ENCODE measurements around the gene STRIP2.
"Not testable (repeated sequence)": the region's sequence is repeated elsewhere in the genome, so short reads cannot be mapped to it uniquely, and the experiment has no call there.

STRIP2 gene

GRCh38 chr7:129439963-129440625, 5.9 kb downstream of the STRIP2 start:
- peaks cover 21% of the 10 kb centered on the region for H3K36me3 ChIP-seq (ENCODE audit: insufficient read depth, low read depth, low read length)
- H3K27ac ChIP-seq (ENCODE audit: low read length): no peak overlapping the region
- no peak overlapping the region for H3K4me3 ChIP-seq (ENCODE audit: low read length)
- no peaks in the 10 kb centered on the region for H3K9me3 ChIP-seq (ENCODE audit: insufficient read depth, low read depth, low read length)
- no peak overlapping the region for H3K9ac ChIP-seq (ENCODE audit: low read depth, low read length)
- peaks cover 16% of the 10 kb centered on the region for H3K27me3 ChIP-seq (ENCODE audit: insufficient read depth, low read length)
- H3K4me1 ChIP-seq (ENCODE audit: insufficient read depth, low read length): 0 out of 2 replicates have a peak, but pooled peaks cover 2% of the 10 kb centered on the region

GRCh38 chr7:129443612-129444011, 9.4 kb downstream of the STRIP2 start:
- Histone ChIP-seq H3K9me3 (ENCODE audit: insufficient read depth, low read depth, low read length) (peaks cover 6% of the 10 kb centered on the region), H3K27ac (ENCODE audit: low read length) (no peak overlapping the region), H3K27me3 (ENCODE audit: insufficient read depth, low read length) (no peaks in the 10 kb centered on the region), H3K4me3 (ENCODE audit: low read length) (no peak overlapping the region), H3K4me1 (ENCODE audit: insufficient read depth, low read length) (no peaks in the 10 kb centered on the region), H3K9ac (ENCODE audit: low read depth, low read length) (no peak overlapping the region), H3K36me3 (ENCODE audit: insufficient read depth, low read depth, low read length) (peaks cover 34% of the 10 kb centered on the region)

- not testable (repeated sequence) for H3K4me1 ChIP-seq (ENCODE audit: insufficient read depth, low read length); H3K4me3 ChIP-seq (ENCODE audit: low read length); H3K9ac ChIP-seq (ENCODE audit: low read depth, low read length); H3K27me3 ChIP-seq (ENCODE audit: insufficient read depth, low read length); H3K27ac ChIP-seq (ENCODE audit: low read length)
- peaks cover 14% of the 10 kb centered on the region for H3K9me3 ChIP-seq (ENCODE audit: insufficient read depth, low read depth, low read length)
- H3K36me3 ChIP-seq (ENCODE audit: insufficient read depth, low read depth, low read length): peaks cover 37% of the 10 kb centered on the region
These were observed 10.5 kb downstream of the STRIP2 start for GRCh38 chr7:129444776-129445175.

- H3K27ac ChIP-seq (ENCODE audit: low read length); H3K4me3 ChIP-seq (ENCODE audit: low read length); H3K4me1 ChIP-seq (ENCODE audit: insufficient read depth, low read length); H3K27me3 ChIP-seq (ENCODE audit: insufficient read depth, low read length); H3K9ac ChIP-seq (ENCODE audit: low read depth, low read length): not testable (repeated sequence)
- Histone ChIP-seq H3K36me3 (ENCODE audit: insufficient read depth, low read depth, low read length) (peaks cover 29% of the 10 kb centered on the region), H3K9me3 (ENCODE audit: insufficient read depth, low read depth, low read length) (peaks cover 14% of the 10 kb centered on the region)
These were observed 12.7 kb downstream of the STRIP2 start for GRCh38 chr7:129446925-129447324.

- H3K9ac ChIP-seq (ENCODE audit: low read depth, low read length); H3K27ac ChIP-seq (ENCODE audit: low read length); H3K27me3 ChIP-seq (ENCODE audit: insufficient read depth, low read length); H3K4me3 ChIP-seq (ENCODE audit: low read length); H3K4me1 ChIP-seq (ENCODE audit: insufficient read depth, low read length): not testable (repeated sequence)
- H3K36me3 ChIP-seq (ENCODE audit: insufficient read depth, low read depth, low read length): peaks cover 29% of the 10 kb centered on the region
- H3K9me3 ChIP-seq (ENCODE audit: insufficient read depth, low read depth, low read length): peaks cover 14% of the 10 kb centered on the region
These were observed 13.2 kb downstream of the STRIP2 start for GRCh38 chr7:129447445-129447844.

- H3K4me1 ChIP-seq (ENCODE audit: insufficient read depth, low read length); H3K9ac ChIP-seq (ENCODE audit: low read depth, low read length); H3K4me3 ChIP-seq (ENCODE audit: low read length); H3K27ac ChIP-seq (ENCODE audit: low read length); H3K27me3 ChIP-seq (ENCODE audit: insufficient read depth, low read length): not testable (repeated sequence)
- H3K9me3 ChIP-seq (ENCODE audit: insufficient read depth, low read depth, low read length): peaks cover 14% of the 10 kb centered on the region
- H3K36me3 ChIP-seq (ENCODE audit: insufficient read depth, low read depth, low read length): peaks cover 36% of the 10 kb centered on the region
These were observed 14.4 kb downstream of the STRIP2 start for GRCh38 chr7:129448608-129449007.

- Histone ChIP-seq H3K27me3 (ENCODE audit: insufficient read depth, low read length) (no peaks in the 10 kb centered on the region), H3K27ac (ENCODE audit: low read length) (no peak overlapping the region), H3K9me3 (ENCODE audit: insufficient read depth, low read depth, low read length) (peaks cover 14% of the 10 kb centered on the region), H3K4me1 (ENCODE audit: insufficient read depth, low read length) (no peaks in the 10 kb centered on the region), H3K36me3 (ENCODE audit: insufficient read depth, low read depth, low read length) (peaks cover 43% of the 10 kb centered on the region), H3K9ac (ENCODE audit: low read depth, low read length) (no peak overlapping the region), H3K4me3 (ENCODE audit: low read length) (no peak overlapping the region)
These were observed 16.1 kb downstream of the STRIP2 start for GRCh38 chr7:129450295-129450694.

GRCh38 chr7:129452589-129453231, 18.5 kb downstream of the STRIP2 start:
- Histone ChIP-seq H3K4me1 (ENCODE audit: insufficient read depth, low read length) (no peaks in the 10 kb centered on the region), H3K4me3 (ENCODE audit: low read length) (no peak overlapping the region), H3K9me3 (ENCODE audit: insufficient read depth, low read depth, low read length) (peaks cover 14% of the 10 kb centered on the region), H3K27me3 (ENCODE audit: insufficient read depth, low read length) (no peaks in the 10 kb centered on the region), H3K36me3 (ENCODE audit: insufficient read depth, low read depth, low read length) (peaks cover 57% of the 10 kb centered on the region), H3K27ac (ENCODE audit: low read length) (no peak overlapping the region), H3K9ac (ENCODE audit: low read depth, low read length) (no peak overlapping the region)

- H3K9me3 ChIP-seq (ENCODE audit: insufficient read depth, low read depth, low read length): peaks cover 7% of the 10 kb centered on the region
- no peak overlapping the region for H3K27ac ChIP-seq (ENCODE audit: low read length)
- H3K36me3 ChIP-seq (ENCODE audit: insufficient read depth, low read depth, low read length): peaks cover 63% of the 10 kb centered on the region
- no peaks in the 10 kb centered on the region for H3K27me3 ChIP-seq (ENCODE audit: insufficient read depth, low read length)
- H3K4me1 ChIP-seq (ENCODE audit: insufficient read depth, low read length): no peaks in the 10 kb centered on the region
- no peak overlapping the region for H3K4me3 ChIP-seq (ENCODE audit: low read length)
- no peak overlapping the region for H3K9ac ChIP-seq (ENCODE audit: low read depth, low read length)
These were observed 19.4 kb downstream of the STRIP2 start for GRCh38 chr7:129453510-129454248.

GRCh38 chr7:129454249-129454551, 20.0 kb downstream of the STRIP2 start:
- H3K4me3 ChIP-seq (ENCODE audit: low read length): no peak overlapping the region
- peaks cover 65% of the 10 kb centered on the region for H3K36me3 ChIP-seq (ENCODE audit: insufficient read depth, low read depth, low read length)
- peaks cover 2% of the 10 kb centered on the region; the same call in 1 of the 2 replicates for H3K9me3 ChIP-seq (ENCODE audit: insufficient read depth, low read depth, low read length)
- no peak overlapping the region for H3K27ac ChIP-seq (ENCODE audit: low read length)
- no peaks in the 10 kb centered on the region for H3K4me1 ChIP-seq (ENCODE audit: insufficient read depth, low read length)
- H3K27me3 ChIP-seq (ENCODE audit: insufficient read depth, low read length): no peaks in the 10 kb centered on the region
- H3K9ac ChIP-seq (ENCODE audit: low read depth, low read length): no peak overlapping the region

- Histone ChIP-seq H3K9ac (ENCODE audit: low read depth, low read length) (no peak overlapping the region), H3K9me3 (ENCODE audit: insufficient read depth, low read depth, low read length) (no peaks in the 10 kb centered on the region), H3K36me3 (ENCODE audit: insufficient read depth, low read depth, low read length) (peaks cover 87% of the 10 kb centered on the region), H3K27me3 (ENCODE audit: insufficient read depth, low read length) (no peaks in the 10 kb centered on the region), H3K4me3 (ENCODE audit: low read length) (no peak overlapping the region), H3K27ac (ENCODE audit: low read length) (no peak overlapping the region), H3K4me1 (ENCODE audit: insufficient read depth, low read length) (no peaks in the 10 kb centered on the region)
These were observed 22.2 kb downstream of the STRIP2 start for GRCh38 chr7:129456421-129456820.

- Histone ChIP-seq H3K27me3 (ENCODE audit: insufficient read depth, low read length) (no peaks in the 10 kb centered on the region), H3K4me3 (ENCODE audit: low read length) (no peak overlapping the region), H3K9ac (ENCODE audit: low read depth, low read length) (no peak overlapping the region), H3K36me3 (ENCODE audit: insufficient read depth, low read depth, low read length) (peaks cover 94% of the 10 kb centered on the region), H3K27ac (ENCODE audit: low read length) (no peak overlapping the region), H3K4me1 (ENCODE audit: insufficient read depth, low read length) (no peaks in the 10 kb centered on the region), H3K9me3 (ENCODE audit: insufficient read depth, low read depth, low read length) (no peaks in the 10 kb centered on the region)
These were observed 22.9 kb downstream of the STRIP2 start for GRCh38 chr7:129457101-129457500.
